Neural cell (in vitro differentiated cells): Measurements from ENCODE around the gene TFCP2. TPM values are rescaled to one million over a fixed set of nuclear protein-coding genes. Genes with fewer than 3 reads are reported as not detected.

ENCODE experiments used
- H2AFZ ChIP-seq: fragments of 200-600, 300-800 bp; sonication (generic), shearing (Covaris generic); 2 replicates; pipeline ENCODE4 v1.6.0; 2014; ENCODE audit warnings: low read depth, mild to moderate bottlenecking, antibody characterized with exemption, low read length, moderate library complexity
- H3F3A ChIP-seq: fragments of 200-600 bp; shearing (Covaris generic); 2 replicates; pipeline ENCODE4 v1.6.1; 2016; ENCODE audit warnings: mild to moderate bottlenecking, moderate library complexity, mixed read lengths, antibody characterized with exemption, low read length; ENCODE audit not compliant: insufficient read depth, poor library complexity, severe bottlenecking
- H3K27ac ChIP-seq: fragments of 200-600, 300-800 bp; sonication (generic), shearing (Covaris generic); 2 replicates; pipeline ENCODE4 v1.5.1; 2014; ENCODE audit warnings: mild to moderate bottlenecking, low read length, moderate library complexity
- H3K27me3 ChIP-seq: fragments of 300-800, 200-600 bp; sonication (generic), shearing (Covaris generic); 2 replicates; pipeline ENCODE4 v1.6.0; 2014; ENCODE audit warnings: mild to moderate bottlenecking, low read depth, low read length, moderate library complexity; ENCODE audit not compliant: insufficient read depth
- H3K36me3 ChIP-seq: fragments of 300-800, 200-600 bp; sonication (generic), shearing (Covaris generic); 2 replicates; pipeline ENCODE4 v1.5.1; 2014; ENCODE audit warnings: mild to moderate bottlenecking, antibody characterized with exemption, low read length, moderate library complexity; ENCODE audit not compliant: insufficient read depth
- H3K4me2 ChIP-seq: fragments of 300-800, 200-600 bp; sonication (generic), shearing (Covaris generic); 2 replicates; pipeline ENCODE4 v1.6.0; 2014; ENCODE audit warnings: mild to moderate bottlenecking, low read length
- H3K4me3 ChIP-seq: fragments of 300-800, 200-600 bp; sonication (generic), shearing (Covaris generic); 2 replicates; pipeline ENCODE4 v1.5.1; 2014; ENCODE audit warnings: mild to moderate bottlenecking, low read length, moderate library complexity
- H3K79me2 ChIP-seq: fragments of 200-600 bp; shearing (Covaris generic); replicated peaks from 2 replicates; pipeline ENCODE4 v1.6.0; 2014; ENCODE audit warnings: mild to moderate bottlenecking, low read length, moderate library complexity; ENCODE audit not compliant: insufficient read depth
- H3K9ac ChIP-seq: fragments of 300-800, 200-600 bp; sonication (generic), shearing (Covaris generic); 2 replicates; pipeline ENCODE4 v1.6.1; 2016; ENCODE audit warnings: mild to moderate bottlenecking, low read length, mixed read lengths
- H3K9me2 ChIP-seq: fragments of 200-600 bp; shearing (Covaris generic); 2 replicates; pipeline ENCODE4 v1.6.1; 2016; ENCODE audit warnings: mild to moderate bottlenecking, low read length, mixed read lengths; ENCODE audit not compliant: insufficient read depth
- H3K9me3 ChIP-seq: fragments of 200-600, 300-800 bp; sonication (generic), shearing (Covaris generic); 2 replicates; pipeline ENCODE4 v1.6.1; 2016; ENCODE audit warnings: mild to moderate bottlenecking, mixed run types, low read length, moderate library complexity, mixed read lengths
- H4K20me1 ChIP-seq: fragments of 200-600 bp; shearing (Covaris generic); 2 replicates; pipeline ENCODE4 v1.6.1; 2016; ENCODE audit warnings: mild to moderate bottlenecking, mixed run types; ENCODE audit not compliant: insufficient read depth
- CTCF ChIP-seq: fragments of 450-650 bp; IDR thresholded peaks from 2 replicates; pipeline ENCODE4 v1.5.1; 2014; ENCODE audit warnings: antibody characterized with exemption, mild to moderate bottlenecking, moderate library complexity; ENCODE audit not compliant: poor library complexity, severe bottlenecking
- EP300 ChIP-seq: fragments of 450-650 bp; conservative IDR thresholded peaks from 2 replicates; pipeline ENCODE4 v1.6.1; 2014; ENCODE audit warnings: antibody characterized with exemption, mild to moderate bottlenecking, moderate library complexity; ENCODE audit not compliant: poor library complexity, severe bottlenecking
- EZH2 ChIP-seq: fragments of 200-600, 300-800 bp; shearing (Covaris generic), sonication (generic); IDR thresholded peaks from 2 replicates; pipeline ENCODE4 v1.6.1; 2014; ENCODE audit warnings: antibody characterized with exemption, low read length, borderline replicate concordance, mild to moderate bottlenecking; ENCODE audit not compliant: insufficient read depth, poor library complexity, severe bottlenecking
- MXI1 ChIP-seq: fragments of 450-650 bp; conservative IDR thresholded peaks from 2 replicates; pipeline ENCODE4 v1.6.1; 2014; ENCODE audit warnings: antibody characterized with exemption, mild to moderate bottlenecking; ENCODE audit not compliant: poor library complexity, severe bottlenecking
- POLR2AphosphoS5 ChIP-seq: IDR thresholded peaks from 2 replicates; pipeline ENCODE4 v1.6.1; 2012
- RAD21 ChIP-seq: fragments of 450-650 bp; conservative IDR thresholded peaks from 2 replicates; pipeline ENCODE4 v1.6.1; 2014; ENCODE audit warnings: antibody characterized with exemption, mild to moderate bottlenecking, moderate library complexity
- REST ChIP-seq: IDR thresholded peaks from 2 replicates; pipeline ENCODE4 v1.6.1; 2012; ENCODE audit warnings: borderline replicate concordance
- SMC3 ChIP-seq: fragments of 450-650 bp; conservative IDR thresholded peaks from 2 replicates; pipeline ENCODE4 v1.6.1; 2014; ENCODE audit warnings: antibody characterized with exemption, mild to moderate bottlenecking, moderate library complexity; ENCODE audit not compliant: poor library complexity
- TAF1 ChIP-seq: IDR thresholded peaks from 2 replicates; pipeline ENCODE4 v1.6.1; 2012; ENCODE audit warnings: low read depth
- polyA plus RNA-seq: library from polyadenylated mRNA; depleted of rRNA; stranded (reverse); fragments of >200 nt; gene quantifications from 2 replicates; pipeline ENCODE4 v1.2.3, GENCODE V29; 2014

TFCP2 gene
- polyA plus RNA-seq, 1 donor from 2014 or later: 28.6 TPM

- Histone ChIP-seq H3K4me3 (no peak overlapping the region), H3F3A (no peaks in the 10 kb centered on the region), H2AFZ (no peak overlapping the region), H3K9me3 (no peaks in the 10 kb centered on the region), H3K9ac (no peak overlapping the region), H3K9me2 (no peaks in the 10 kb centered on the region), H3K36me3 (no peaks in the 10 kb centered on the region), H3K79me2 (peaks cover 5% of the 10 kb centered on the region), H3K27me3 (no peaks in the 10 kb centered on the region), H4K20me1 (no peaks in the 10 kb centered on the region), H3K27ac (no peak overlapping the region), H3K4me2 (no peak overlapping the region)
- TF ChIP-seq MXI1 (no peak), EP300 (no peak), SMC3 (no peak)
These were observed 33.6 kb downstream of the TFCP2 start for GRCh38 chr12:51139292-51139844.

- H3K4me3 ChIP-seq: no peak overlapping the region
- TF ChIP-seq EZH2: no peak
- no peak for TF ChIP-seq SMC3
- TF ChIP-seq REST: no peak
- no peak for TF ChIP-seq POLR2AphosphoS5
- TF ChIP-seq CTCF: no peak
- TF ChIP-seq TAF1: no peak
- no peak for TF ChIP-seq MXI1
- no peak for TF ChIP-seq EP300
- TF ChIP-seq RAD21: no peak
- H3K27me3 ChIP-seq: no peaks in the 10 kb centered on the region
These were observed 40.2 kb downstream of the TFCP2 start for GRCh38 chr12:51132693-51133092.

More at GRCh38 chr12:51132693-51133092, 40.2 kb downstream of the TFCP2 start:
- Histone ChIP-seq H3K9me2 (no peaks in the 10 kb centered on the region), H3F3A (no peaks in the 10 kb centered on the region), H3K9ac (no peak overlapping the region), H3K4me2 (no peak overlapping the region), H3K79me2 (no peaks in the 10 kb centered on the region), H2AFZ (no peak overlapping the region), H3K36me3 (no peaks in the 10 kb centered on the region), H3K27ac (no peak overlapping the region), H3K9me3 (no peaks in the 10 kb centered on the region), H4K20me1 (no peaks in the 10 kb centered on the region)
